IPS-18c (cell line): ENCODE data around the gene SF3A2.

Experiments
- H3K4me3 ChIP-seq: 2 replicates; pipeline ENCODE4 v1.7.0; 2013; ENCODE audit warnings: low read depth, mild to moderate bottlenecking, low read length, moderate library complexity; ENCODE audit not compliant: insufficient read depth
- H3K9me3 ChIP-seq: one replicate; pipeline ENCODE4 v1.6.1; 2013; ENCODE audit warnings: mild to moderate bottlenecking, low read length, moderate library complexity; ENCODE audit not compliant: control insufficient read depth, insufficient read depth

Gene SF3A2

GRCh38 chr19:2255112-2255845 lies 18.7 kb downstream of the SF3A2 start:
- Histone ChIP-seq H3K4me3 (no peak overlapping the region), H3K9me3 (no peaks in the 10 kb centered on the region)

GRCh38 chr19:2255982-2256685 lies 19.5 kb downstream of the SF3A2 start, which contains the start of gene JSRP1:
JSRP1 (minus strand) TSS chr19:2256417; CDS start chr19:2255314, 1,103 bp downstream.
- Histone ChIP-seq H3K4me3 (no peak within 1 kb of the TSS), H3K9me3 (no peaks in the 10 kb centered on the region)

- Histone ChIP-seq H3K9me3 (no peaks in the 10 kb centered on the region), H3K4me3 (no peak overlapping the region)
Measured at GRCh38 chr19:2259336-2259735, 22.7 kb downstream of the SF3A2 start.

GRCh38 chr19:2260341-2260805 lies 23.7 kb downstream of the SF3A2 start:
- H3K4me3 ChIP-seq, result no peak overlapping the region

GRCh38 chr19:2261438-2262172 lies 25.0 kb downstream of the SF3A2 start:
- Histone ChIP-seq H3K4me3 (no peak overlapping the region), H3K9me3 (no peaks in the 10 kb centered on the region)

More at GRCh38 chr19:2260341-2260805, 23.7 kb downstream of the SF3A2 start:
- no peaks in the 10 kb centered on the region for H3K9me3 ChIP-seq

GRCh38 chr19:2266183-2266993 lies 29.8 kb downstream of the SF3A2 start:
- Histone ChIP-seq H3K4me3 (no peak overlapping the region), H3K9me3 (no peaks in the 10 kb centered on the region)

GRCh38 chr19:2268480-2268830 lies 31.8 kb downstream of the SF3A2 start:
- no peaks in the 10 kb centered on the region for H3K9me3 ChIP-seq
- peak overlapping the region; percentile 78; the same call in 1 of the 2 replicates for H3K4me3 ChIP-seq

- Histone ChIP-seq H3K4me3 (peak overlapping the region; percentile 78), H3K9me3 (no peaks in the 10 kb centered on the region)
Measured at GRCh38 chr19:2268861-2269243, 32.2 kb downstream of the SF3A2 start.

- Histone ChIP-seq H3K4me3 (peak overlapping the region; percentile 98), H3K9me3 (no peaks in the 10 kb centered on the region)
Measured at GRCh38 chr19:2269244-2270156, 32.9 kb downstream of the SF3A2 start.

GRCh38 chr19:2270157-2270422 lies 33.5 kb downstream of the SF3A2 start:
- Histone ChIP-seq H3K4me3 (peak overlapping the region; percentile 98), H3K9me3 (no peaks in the 10 kb centered on the region)

GRCh38 chr19:2270423-2271233 lies 34.0 kb downstream of the SF3A2 start:
- Histone ChIP-seq H3K9me3 (no peaks in the 10 kb centered on the region), H3K4me3 (peak overlapping the region; percentile 98)

GRCh38 chr19:2271234-2272103 lies 34.8 kb downstream of the SF3A2 start:
- Histone ChIP-seq H3K9me3 (no peaks in the 10 kb centered on the region), H3K4me3 (peak overlapping the region; percentile 98)

GRCh38 chr19:2273356-2274184 lies 36.9 kb downstream of the SF3A2 start:
- H3K4me3 ChIP-seq, result peak overlapping the region; percentile 41
- no peaks in the 10 kb centered on the region for H3K9me3 ChIP-seq

GRCh38 chr19:2274185-2274711 lies 37.6 kb downstream of the SF3A2 start:
- Histone ChIP-seq H3K9me3 (no peaks in the 10 kb centered on the region), H3K4me3 (no peak overlapping the region)
